GM12891 (cell line): ENCODE measurements around the gene RPUSD1.
"Not testable (repeated sequence)": the region's sequence is repeated elsewhere in the genome, so short reads cannot be mapped to it uniquely, and the experiment has no call there.

Source experiments
- POLR2A ChIP-seq: IDR thresholded peaks from 2 replicates; pipeline ENCODE4 v1.6.1; 2011; ENCODE audit warnings: low read depth, low read length, control low read depth
- POLR2AphosphoS5 ChIP-seq: IDR thresholded peaks from 2 replicates; pipeline ENCODE4 v1.6.1; 2011; ENCODE audit warnings: low read depth, low read length, control low read depth
- POU2F2 ChIP-seq: IDR thresholded peaks from 2 replicates; pipeline ENCODE4 v1.6.1; 2011; ENCODE audit warnings: low read depth, mild to moderate bottlenecking, control low read depth, low read length, moderate library complexity
- TAF1 ChIP-seq: IDR thresholded peaks from 2 replicates; pipeline ENCODE4 v1.6.1; 2011; ENCODE audit warnings: low read depth, low read length, control low read depth

GRCh38 chr16:776298-776697, 11.9 kb downstream of the RPUSD1 start:
- TF ChIP-seq POLR2A, POLR2AphosphoS5, TAF1, POU2F2: not testable (repeated sequence)
